ENCODE data around the gene KLHL30.
"Not testable (repeated sequence)": the region's sequence is repeated elsewhere in the genome, so short reads cannot be mapped to it uniquely, and the experiment has no call there.

Gene KLHL30

DNA sequence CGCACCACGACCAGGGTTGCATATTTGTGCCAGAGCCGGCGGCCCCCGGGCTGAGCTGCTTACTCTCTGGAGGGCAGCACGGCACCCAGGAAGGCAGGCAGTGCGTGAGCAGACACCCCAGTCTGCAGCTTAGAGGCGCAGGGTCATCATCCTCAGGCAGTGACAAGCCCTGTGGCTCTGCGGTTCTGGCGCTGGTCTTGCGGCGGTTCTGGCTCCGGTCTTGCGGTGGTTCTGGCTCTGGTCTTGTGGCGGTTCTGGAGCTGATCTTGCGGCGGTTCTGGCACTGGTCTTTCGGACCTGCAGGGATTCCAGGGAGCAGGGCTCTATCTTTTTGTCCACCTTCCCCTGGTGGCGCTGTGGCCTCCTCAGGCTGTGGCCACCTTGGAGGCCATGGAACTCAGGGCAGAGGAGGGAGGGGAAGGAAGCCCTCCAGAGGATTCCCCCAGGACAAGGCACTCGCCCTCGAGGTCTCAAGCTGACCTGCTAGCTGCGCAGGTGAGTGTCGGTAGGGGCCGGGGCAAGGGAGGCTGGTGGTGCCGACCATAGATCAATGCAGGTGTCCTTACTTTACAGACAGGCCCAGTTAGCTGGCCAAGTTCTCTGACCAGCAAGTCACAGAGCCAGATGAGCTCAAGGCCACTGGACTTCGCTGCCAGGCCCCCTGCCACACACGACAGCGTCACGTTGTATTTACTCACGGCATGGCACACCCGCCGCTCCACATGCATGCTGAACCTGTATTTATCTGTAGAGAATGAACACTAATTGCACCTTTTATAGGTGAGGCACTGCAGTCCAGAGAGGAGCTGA, 23.4 kb upstream of the KLHL30 start:
- DNase-seq (ENCODE audit: low read depth): no peak
- TF ChIP-seq, protein P1, sequence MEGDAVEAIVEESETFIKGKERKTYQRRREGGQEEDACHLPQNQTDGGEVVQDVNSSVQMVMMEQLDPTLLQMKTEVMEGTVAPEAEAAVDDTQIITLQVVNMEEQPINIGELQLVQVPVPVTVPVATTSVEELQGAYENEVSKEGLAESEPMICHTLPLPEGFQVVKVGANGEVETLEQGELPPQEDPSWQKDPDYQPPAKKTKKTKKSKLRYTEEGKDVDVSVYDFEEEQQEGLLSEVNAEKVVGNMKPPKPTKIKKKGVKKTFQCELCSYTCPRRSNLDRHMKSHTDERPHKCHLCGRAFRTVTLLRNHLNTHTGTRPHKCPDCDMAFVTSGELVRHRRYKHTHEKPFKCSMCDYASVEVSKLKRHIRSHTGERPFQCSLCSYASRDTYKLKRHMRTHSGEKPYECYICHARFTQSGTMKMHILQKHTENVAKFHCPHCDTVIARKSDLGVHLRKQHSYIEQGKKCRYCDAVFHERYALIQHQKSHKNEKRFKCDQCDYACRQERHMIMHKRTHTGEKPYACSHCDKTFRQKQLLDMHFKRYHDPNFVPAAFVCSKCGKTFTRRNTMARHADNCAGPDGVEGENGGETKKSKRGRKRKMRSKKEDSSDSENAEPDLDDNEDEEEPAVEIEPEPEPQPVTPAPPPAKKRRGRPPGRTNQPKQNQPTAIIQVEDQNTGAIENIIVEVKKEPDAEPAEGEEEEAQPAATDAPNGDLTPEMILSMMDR (IDR thresholded peaks at IDR 0.05; ENCODE audit: low read depth, low read length, missing control alignments): no peak
- H3K4me3 ChIP-seq (ENCODE audit: low read depth, low read length): no peak overlapping the region
- in situ Hi-C loops (cut with HindIII; ENCODE audit: low sequenced_read_pairs): no loop called here

DNA sequence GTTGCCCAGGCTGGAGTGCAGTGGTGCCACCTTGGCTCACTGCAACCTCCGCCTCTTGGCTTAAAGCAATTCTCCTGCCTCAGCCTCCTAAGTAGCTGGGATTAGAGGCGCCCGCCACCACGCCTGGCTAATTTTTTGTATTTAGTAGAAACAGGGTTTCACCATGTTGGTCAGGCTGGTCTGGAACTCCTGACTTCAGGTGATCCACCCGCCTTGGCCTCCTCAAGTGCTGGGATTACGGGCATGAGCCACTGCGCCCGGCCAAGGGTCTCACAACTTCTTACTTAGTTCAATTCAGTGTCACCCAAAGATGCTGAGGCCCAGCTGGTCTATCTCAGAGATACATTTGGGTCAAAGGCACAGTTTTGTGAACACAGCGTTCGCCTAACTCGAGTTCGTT, 22.8 kb upstream of the KLHL30 start:
- H3K4me3 ChIP-seq (ENCODE audit: low read depth, low read length); DNase-seq (ENCODE audit: low read depth); in situ Hi-C loops (cut with HindIII; ENCODE audit: low sequenced_read_pairs): not testable (repeated sequence)

DNA sequence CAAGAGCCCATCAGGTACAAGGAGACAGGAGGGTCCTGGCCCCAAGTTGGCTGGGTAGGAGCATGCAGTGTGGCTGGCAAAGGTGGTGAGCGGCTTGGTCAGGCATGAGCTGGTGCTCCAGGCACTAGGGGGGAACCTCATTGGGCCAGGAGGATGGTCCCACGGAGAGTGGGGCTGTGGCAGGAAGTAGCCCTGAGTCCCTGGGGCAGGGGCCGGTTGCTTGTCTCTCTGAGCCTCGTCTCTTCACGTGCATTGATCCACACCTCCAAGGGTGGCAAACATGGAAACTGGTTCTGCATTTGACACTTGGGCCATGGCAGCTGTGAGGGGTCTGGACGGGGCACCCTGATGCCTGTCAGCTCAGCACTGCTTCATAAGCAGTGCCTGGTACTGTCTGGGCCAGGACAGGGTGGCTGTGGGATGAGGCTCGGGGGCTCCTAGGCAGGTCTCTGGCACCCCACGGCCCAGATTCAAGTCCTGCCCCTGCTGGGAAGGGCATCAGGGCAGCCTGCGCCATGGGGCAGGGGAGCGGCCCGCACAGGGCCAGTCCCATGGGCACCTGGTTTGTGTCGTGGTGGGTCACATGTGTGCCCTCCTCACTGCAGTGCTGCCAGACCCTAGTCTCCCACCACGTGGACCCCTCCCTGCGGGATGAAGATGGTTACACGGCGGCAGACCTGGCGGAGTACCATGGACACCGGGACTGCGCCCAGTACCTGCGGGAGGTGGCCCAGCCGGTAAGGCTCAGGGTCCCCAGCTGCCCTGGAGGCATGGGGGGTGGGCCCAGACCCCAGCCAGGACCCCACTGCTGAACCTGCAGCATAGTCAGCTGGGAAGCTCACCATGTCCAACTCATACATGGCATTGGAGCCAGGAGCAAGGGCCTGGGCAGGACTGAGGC, 21.9 kb upstream of the KLHL30 start:
- TF ChIP-seq, protein P1 (IDR thresholded peaks at IDR 0.05; ENCODE audit: low read depth, low read length, missing control alignments): no peak
- in situ Hi-C loops (cut with HindIII; ENCODE audit: low sequenced_read_pairs): no loop called here
- H3K4me3 ChIP-seq (ENCODE audit: low read depth, low read length): no peak overlapping the region
- DNase-seq (ENCODE audit: low read depth): no peak

DNA sequence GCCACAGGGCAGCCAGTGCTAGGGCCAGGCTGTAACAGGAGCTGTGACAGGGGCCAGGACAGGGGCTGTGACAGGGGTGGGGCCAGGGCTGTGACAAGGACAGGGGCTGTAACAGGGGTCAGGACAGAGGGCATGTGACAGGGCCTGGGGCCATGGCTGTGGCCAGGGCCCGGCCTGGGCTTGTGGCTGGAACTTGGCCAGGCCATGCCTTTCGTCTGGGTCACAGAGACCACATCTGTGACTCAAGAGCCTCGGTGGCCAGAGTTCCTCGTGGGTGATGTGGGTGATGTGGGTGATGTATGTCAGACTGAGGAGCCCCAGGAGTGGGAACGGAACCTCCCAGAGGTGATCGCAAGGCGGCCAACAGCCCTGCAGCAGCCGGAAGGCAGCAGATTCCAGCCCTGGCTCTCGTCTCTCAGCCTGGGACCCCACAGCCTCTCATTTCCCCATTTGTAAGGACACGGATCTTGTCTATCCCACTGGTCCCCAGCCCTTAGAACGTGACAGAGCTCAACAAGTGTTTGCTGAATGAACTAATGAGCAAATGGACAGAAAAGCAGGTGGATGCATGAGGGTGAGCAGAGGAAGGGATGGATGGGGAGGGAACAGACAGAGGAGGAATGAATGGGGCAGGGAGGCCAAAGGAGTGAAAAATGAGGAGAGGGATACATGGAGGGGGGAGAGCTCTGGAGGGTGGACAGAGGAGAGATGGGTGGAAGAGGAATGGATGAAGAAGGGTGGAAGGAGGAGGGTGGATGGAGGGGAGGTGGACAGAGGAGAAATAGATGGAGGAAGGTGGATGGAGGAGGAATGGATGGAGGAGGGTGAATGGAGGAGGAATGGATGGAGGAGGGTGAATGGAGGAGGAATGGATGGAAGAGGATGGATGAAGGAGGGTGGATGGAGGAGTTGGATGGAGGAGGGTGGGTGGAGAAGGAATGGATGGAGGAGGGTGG, 21.0 kb upstream of the KLHL30 start:
- TF ChIP-seq, protein P1 (IDR thresholded peaks at IDR 0.05; ENCODE audit: low read depth, low read length, missing control alignments): no peak
- no peak for DNase-seq (ENCODE audit: low read depth)
- in situ Hi-C loops (cut with HindIII; ENCODE audit: low sequenced_read_pairs): no loop called here
- no peak overlapping the region for H3K4me3 ChIP-seq (ENCODE audit: low read depth, low read length)

DNA sequence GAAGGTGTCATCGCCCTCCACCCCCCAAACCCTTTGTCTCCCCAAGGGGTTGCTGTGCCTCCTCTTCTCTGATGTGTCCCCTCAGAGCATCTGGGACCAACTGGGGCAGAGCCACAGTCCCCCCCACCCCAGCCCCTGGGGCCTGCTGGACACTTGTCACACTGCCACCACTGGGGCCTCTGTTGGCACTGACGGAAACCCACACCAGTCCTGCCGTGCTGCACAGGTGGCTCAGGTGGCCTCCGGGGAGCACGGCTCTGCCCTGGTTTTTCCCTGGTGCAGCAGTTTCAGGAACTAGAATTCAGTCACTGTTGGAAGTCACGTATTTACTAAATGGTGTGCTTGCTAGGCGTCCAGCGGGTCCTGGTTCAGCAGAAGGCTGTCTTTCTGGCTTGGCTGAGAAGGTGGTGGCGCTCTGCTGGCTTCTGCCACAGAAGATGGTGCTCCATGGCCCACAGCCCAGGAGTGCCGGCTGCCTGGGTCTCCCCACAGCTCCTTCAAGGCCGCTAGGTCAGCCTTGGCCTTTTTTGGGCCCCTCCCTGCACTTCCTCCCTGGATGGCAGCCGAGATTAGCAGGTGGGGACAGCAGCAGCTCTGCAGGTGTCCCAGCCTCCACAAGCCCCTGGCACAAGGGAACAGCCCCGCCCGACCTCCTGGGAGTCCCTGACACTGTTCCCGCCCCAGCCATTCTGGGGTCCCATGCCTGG, 18.6 kb upstream of the KLHL30 start:
- TF ChIP-seq, protein P1 (IDR thresholded peaks at IDR 0.05; ENCODE audit: low read depth, low read length, missing control alignments): no peak
- in situ Hi-C loops (cut with HindIII; ENCODE audit: low sequenced_read_pairs): no loop called here

DNA sequence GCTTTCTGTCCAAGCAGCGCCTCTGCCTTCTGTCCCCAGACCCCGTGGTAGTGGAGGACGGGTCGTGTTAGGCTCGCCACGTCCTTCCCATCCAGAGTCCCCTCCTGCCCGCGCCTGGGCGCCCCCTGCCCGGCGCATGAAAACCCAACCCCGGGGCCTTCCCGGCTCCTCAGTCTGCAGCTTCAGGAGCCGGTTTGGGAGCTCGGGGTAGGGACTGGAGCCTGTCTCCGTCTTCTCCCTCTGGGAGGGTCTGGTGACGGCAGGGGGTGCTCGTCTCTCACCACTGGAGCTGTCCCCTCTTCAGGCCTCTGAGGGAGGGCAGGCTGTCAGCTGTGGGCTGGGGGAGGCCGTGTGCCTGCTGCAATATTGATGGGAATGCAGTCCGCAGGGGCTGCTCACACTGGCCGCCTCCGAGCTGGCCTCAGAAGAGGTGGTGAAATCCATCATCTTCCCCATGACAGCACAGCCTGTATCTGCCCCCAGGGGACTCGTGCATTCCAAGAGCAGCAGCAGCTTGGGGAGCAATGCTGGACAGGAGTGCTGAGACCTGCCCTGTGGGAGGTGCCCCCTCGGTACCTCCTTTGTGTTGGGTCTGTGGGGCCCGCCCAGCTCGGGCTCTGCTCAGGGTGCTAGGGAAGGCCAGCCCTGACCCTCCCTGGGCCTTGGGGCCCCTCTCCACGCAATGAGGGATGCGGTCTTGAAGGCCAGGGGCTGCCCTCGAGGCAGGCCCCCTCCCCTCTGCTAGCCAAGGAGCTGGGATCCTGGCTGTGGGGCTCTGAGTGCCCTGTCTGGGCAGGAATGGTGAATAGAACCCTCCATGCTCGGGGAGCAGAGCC, 17.8 kb upstream of the KLHL30 start:
- in situ Hi-C loops (cut with HindIII; ENCODE audit: low sequenced_read_pairs): no loop called here
- TF ChIP-seq, protein P1 (IDR thresholded peaks at IDR 0.05; ENCODE audit: low read depth, low read length, missing control alignments): no peak
- H3K4me3 ChIP-seq (ENCODE audit: low read depth, low read length): no peak overlapping the region
- no peak for DNase-seq (ENCODE audit: low read depth)

More for the DNA sequence above, 18.6 kb upstream of the KLHL30 start:
- no peak for DNase-seq (ENCODE audit: low read depth)
- no peak overlapping the region for H3K4me3 ChIP-seq (ENCODE audit: low read depth, low read length)

All from astrocyte of the cerebellum (primary cell).